WTC11 (cell line): Measurements from ENCODE around the gene CPLANE1.

Experiments used
- ATF1 ChIP-seq: sonication (generic); formaldehyde crosslinking; IDR thresholded peaks from 2 replicates; pipeline ENCODE4 v1.8.1; 2023; ENCODE audit warnings: mild to moderate bottlenecking, moderate library complexity, missing genetic modification reagents
- CBFB ChIP-seq: sonication (generic); formaldehyde crosslinking; IDR thresholded peaks from 2 replicates; pipeline ENCODE4 v1.8.1; 2022; ENCODE audit warnings: mild to moderate bottlenecking, low read depth, missing genetic modification reagents
- CREM ChIP-seq: sonication (generic); formaldehyde crosslinking; IDR thresholded peaks from 2 replicates; pipeline ENCODE4 v1.8.1; 2022; ENCODE audit warnings: mild to moderate bottlenecking, missing genetic modification reagents, moderate library complexity
- JUN ChIP-seq: sonication (generic); formaldehyde crosslinking; IDR thresholded peaks from 2 replicates; pipeline ENCODE4 v1.8.0; 2023; ENCODE audit warnings: mild to moderate bottlenecking, missing genetic modification reagents
- NFE2L1 ChIP-seq: sonication (generic); formaldehyde crosslinking; IDR thresholded peaks from 2 replicates; pipeline ENCODE4 v1.8.1; 2023; ENCODE audit warnings: missing genetic modification reagents
- TF ChIP-seq, protein P1 (sequence below): fragments of 200-600 bp; IDR thresholded peaks from 2 replicates; pipeline ENCODE4 v1.8.0; 2022; ENCODE audit warnings: antibody characterized with exemption
- TF ChIP-seq, protein P2 (sequence below): sonication (generic); formaldehyde crosslinking; IDR thresholded peaks from 2 replicates; pipeline ENCODE4 v1.8.1; 2023; ENCODE audit warnings: mild to moderate bottlenecking, missing genetic modification reagents, borderline replicate concordance
- TF ChIP-seq, protein P3 (sequence below): fragments of 250-450 bp; sonication (Bioruptor Pico); IDR thresholded peaks from 2 replicates; pipeline ENCODE4 v1.9.0; 2021; ENCODE audit warnings: mild to moderate bottlenecking
- TF ChIP-seq, protein P4 (sequence below): sonication (generic); formaldehyde crosslinking; IDR thresholded peaks from 2 replicates; pipeline ENCODE4 v1.8.1; 2022; ENCODE audit warnings: missing genetic modification reagents, borderline replicate concordance

DNA sequence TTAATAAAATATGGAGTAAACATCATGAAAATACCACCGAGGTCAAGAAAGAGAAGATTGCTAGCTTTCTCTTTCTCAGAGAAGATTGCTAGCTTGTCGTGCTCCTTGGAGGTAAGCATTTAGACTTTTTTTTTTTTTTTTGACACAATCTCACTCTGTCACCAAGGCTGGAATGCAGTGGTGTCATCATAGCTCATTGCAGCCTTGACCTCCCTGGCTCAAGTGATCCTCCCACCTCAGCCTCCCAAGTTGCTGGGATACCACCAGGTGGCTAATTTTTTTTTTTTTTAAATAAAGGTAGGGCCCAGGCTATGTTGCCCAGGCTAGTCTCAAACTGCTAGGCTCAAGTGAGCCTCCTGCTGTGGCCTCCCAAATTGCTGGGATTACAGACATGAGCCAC lies 26.3 kb upstream of the CPLANE1 start:
- TF ChIP-seq, protein P1, sequence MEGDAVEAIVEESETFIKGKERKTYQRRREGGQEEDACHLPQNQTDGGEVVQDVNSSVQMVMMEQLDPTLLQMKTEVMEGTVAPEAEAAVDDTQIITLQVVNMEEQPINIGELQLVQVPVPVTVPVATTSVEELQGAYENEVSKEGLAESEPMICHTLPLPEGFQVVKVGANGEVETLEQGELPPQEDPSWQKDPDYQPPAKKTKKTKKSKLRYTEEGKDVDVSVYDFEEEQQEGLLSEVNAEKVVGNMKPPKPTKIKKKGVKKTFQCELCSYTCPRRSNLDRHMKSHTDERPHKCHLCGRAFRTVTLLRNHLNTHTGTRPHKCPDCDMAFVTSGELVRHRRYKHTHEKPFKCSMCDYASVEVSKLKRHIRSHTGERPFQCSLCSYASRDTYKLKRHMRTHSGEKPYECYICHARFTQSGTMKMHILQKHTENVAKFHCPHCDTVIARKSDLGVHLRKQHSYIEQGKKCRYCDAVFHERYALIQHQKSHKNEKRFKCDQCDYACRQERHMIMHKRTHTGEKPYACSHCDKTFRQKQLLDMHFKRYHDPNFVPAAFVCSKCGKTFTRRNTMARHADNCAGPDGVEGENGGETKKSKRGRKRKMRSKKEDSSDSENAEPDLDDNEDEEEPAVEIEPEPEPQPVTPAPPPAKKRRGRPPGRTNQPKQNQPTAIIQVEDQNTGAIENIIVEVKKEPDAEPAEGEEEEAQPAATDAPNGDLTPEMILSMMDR = no peak
- TF ChIP-seq CREM (CRISPR knock-in tag) = no peak
- TF ChIP-seq NFE2L1 (CRISPR knock-in tag) = no peak
- no peak for TF ChIP-seq CBFB
- TF ChIP-seq, protein P2, sequence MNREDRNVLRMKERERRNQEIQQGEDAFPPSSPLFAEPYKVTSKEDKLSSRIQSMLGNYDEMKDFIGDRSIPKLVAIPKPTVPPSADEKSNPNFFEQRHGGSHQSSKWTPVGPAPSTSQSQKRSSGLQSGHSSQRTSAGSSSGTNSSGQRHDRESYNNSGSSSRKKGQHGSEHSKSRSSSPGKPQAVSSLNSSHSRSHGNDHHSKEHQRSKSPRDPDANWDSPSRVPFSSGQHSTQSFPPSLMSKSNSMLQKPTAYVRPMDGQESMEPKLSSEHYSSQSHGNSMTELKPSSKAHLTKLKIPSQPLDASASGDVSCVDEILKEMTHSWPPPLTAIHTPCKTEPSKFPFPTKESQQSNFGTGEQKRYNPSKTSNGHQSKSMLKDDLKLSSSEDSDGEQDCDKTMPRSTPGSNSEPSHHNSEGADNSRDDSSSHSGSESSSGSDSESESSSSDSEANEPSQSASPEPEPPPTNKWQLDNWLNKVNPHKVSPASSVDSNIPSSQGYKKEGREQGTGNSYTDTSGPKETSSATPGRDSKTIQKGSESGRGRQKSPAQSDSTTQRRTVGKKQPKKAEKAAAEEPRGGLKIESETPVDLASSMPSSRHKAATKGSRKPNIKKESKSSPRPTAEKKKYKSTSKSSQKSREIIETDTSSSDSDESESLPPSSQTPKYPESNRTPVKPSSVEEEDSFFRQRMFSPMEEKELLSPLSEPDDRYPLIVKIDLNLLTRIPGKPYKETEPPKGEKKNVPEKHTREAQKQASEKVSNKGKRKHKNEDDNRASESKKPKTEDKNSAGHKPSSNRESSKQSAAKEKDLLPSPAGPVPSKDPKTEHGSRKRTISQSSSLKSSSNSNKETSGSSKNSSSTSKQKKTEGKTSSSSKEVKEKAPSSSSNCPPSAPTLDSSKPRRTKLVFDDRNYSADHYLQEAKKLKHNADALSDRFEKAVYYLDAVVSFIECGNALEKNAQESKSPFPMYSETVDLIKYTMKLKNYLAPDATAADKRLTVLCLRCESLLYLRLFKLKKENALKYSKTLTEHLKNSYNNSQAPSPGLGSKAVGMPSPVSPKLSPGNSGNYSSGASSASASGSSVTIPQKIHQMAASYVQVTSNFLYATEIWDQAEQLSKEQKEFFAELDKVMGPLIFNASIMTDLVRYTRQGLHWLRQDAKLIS (CRISPR knock-in tag) = no peak
- TF ChIP-seq, protein P3, sequence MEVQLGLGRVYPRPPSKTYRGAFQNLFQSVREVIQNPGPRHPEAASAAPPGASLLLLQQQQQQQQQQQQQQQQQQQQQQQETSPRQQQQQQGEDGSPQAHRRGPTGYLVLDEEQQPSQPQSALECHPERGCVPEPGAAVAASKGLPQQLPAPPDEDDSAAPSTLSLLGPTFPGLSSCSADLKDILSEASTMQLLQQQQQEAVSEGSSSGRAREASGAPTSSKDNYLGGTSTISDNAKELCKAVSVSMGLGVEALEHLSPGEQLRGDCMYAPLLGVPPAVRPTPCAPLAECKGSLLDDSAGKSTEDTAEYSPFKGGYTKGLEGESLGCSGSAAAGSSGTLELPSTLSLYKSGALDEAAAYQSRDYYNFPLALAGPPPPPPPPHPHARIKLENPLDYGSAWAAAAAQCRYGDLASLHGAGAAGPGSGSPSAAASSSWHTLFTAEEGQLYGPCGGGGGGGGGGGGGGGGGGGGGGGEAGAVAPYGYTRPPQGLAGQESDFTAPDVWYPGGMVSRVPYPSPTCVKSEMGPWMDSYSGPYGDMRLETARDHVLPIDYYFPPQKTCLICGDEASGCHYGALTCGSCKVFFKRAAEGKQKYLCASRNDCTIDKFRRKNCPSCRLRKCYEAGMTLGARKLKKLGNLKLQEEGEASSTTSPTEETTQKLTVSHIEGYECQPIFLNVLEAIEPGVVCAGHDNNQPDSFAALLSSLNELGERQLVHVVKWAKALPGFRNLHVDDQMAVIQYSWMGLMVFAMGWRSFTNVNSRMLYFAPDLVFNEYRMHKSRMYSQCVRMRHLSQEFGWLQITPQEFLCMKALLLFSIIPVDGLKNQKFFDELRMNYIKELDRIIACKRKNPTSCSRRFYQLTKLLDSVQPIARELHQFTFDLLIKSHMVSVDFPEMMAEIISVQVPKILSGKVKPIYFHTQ (CRISPR knock-in tag) = no peak
- no peak for TF ChIP-seq JUN
- TF ChIP-seq ATF1 (CRISPR knock-in tag) = no peak
- TF ChIP-seq, protein P4, sequence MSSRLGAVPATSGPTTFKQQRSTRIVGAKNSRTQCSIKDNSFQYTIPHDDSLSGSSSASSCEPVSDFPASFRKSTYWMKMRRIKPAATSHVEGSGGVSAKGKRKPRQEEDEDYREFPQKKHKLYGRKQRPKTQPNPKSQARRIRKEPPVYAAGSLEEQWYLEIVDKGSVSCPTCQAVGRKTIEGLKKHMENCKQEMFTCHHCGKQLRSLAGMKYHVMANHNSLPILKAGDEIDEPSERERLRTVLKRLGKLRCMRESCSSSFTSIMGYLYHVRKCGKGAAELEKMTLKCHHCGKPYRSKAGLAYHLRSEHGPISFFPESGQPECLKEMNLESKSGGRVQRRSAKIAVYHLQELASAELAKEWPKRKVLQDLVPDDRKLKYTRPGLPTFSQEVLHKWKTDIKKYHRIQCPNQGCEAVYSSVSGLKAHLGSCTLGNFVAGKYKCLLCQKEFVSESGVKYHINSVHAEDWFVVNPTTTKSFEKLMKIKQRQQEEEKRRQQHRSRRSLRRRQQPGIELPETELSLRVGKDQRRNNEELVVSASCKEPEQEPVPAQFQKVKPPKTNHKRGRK (CRISPR knock-in tag) = no peak
